ENCODE data around the gene PRAC1.

PRAC1 gene

GRCh38 chr17:48704361-48705248 is 17.7 kb downstream of the PRAC1 start:
- no peak for DNase-seq (ENCODE audit: low read depth)

GRCh38 chr17:48701864-48702532 is 20.3 kb downstream of the PRAC1 start:
- DNase-seq (ENCODE audit: low read depth) = no peak

GRCh38 chr17:48693178-48693577 is 29.1 kb downstream of the PRAC1 start:
- DNase-seq (ENCODE audit: low read depth) = no peak

- DNase-seq (ENCODE audit: low read depth) = no peak
Observed at GRCh38 chr17:48692049-48692448, 30.3 kb downstream of the PRAC1 start.

- no peak for DNase-seq (ENCODE audit: low read depth)
Observed at GRCh38 chr17:48690655-48691054, 31.7 kb downstream of the PRAC1 start.

- no peak for DNase-seq (ENCODE audit: low read depth)
Observed at GRCh38 chr17:48681609-48682008, 40.7 kb downstream of the PRAC1 start.

GRCh38 chr17:48679385-48680096 is 42.8 kb downstream of the PRAC1 start:
- no peak for DNase-seq (ENCODE audit: low read depth)

- peak; percentile 42 for DNase-seq (ENCODE audit: low read depth)
Observed at GRCh38 chr17:48678141-48678971, 44.0 kb downstream of the PRAC1 start.

GRCh38 chr17:48676963-48677558 is 45.3 kb downstream of the PRAC1 start:
- DNase-seq (ENCODE audit: low read depth) = no peak

- no peak for DNase-seq (ENCODE audit: low read depth)
Observed at GRCh38 chr17:48672340-48672739, 50.0 kb downstream of the PRAC1 start.

Data from stimulated activated CD8-positive, alpha-beta memory T cell treated with anti-CD3 and anti-CD28 coated beads, Interleukin-15, amount 100 ng/mL, for 1 hour (primary cell).